PC-3 (cell line): ENCODE data around the gene TCF20. TPM values are rescaled to one million over a fixed set of nuclear protein-coding genes. Genes with fewer than 3 reads are reported as not detected.

Experiments
- ATAC-seq: fragments of 200-7000 bp; cut with Tn5 transposase; 2 replicates; pipeline ENCODE4 v1.9.1; 2020; ENCODE audit warnings: mild to moderate bottlenecking, moderate library complexity
- BruUV-seq: library from RNA; stranded (reverse); fragments of 400-500 nt; replicated peaks from 2 replicates; lab custom pipeline; 2021; lab: Mats Ljungman, UMichigan
- CTCF ChIA-PET: fragments of 300-600 bp; sonication (Branson Sonifier 250); formaldehyde crosslinking; loops from one replicate; lab custom pipeline; 2022; ENCODE audit warnings: antibody characterized with exemption; lab: Charles Lee
- POLR2A ChIA-PET: fragments of 300-600 bp; sonication (Branson Sonifier 250); formaldehyde crosslinking; loops from one replicate; lab custom pipeline; 2022; ENCODE audit warnings: antibody characterized with exemption; ENCODE audit not compliant: unreplicated experiment; lab: Charles Lee
- DNase-seq: peaks from one replicate; pipeline ENCODE4 v3.0.0-alpha.2; 2015
- H2AFZ ChIP-seq: fragments of 300-600 bp; sonication (generic); 2 replicates; pipeline ENCODE4 v1.6.0; 2016; ENCODE audit warnings: antibody characterized with exemption, low read length
- H3F3A ChIP-seq: fragments of 300-600 bp; sonication (generic); one replicate; pipeline ENCODE4 v1.6.0; 2017; ENCODE audit warnings: antibody characterized with exemption, low read length, control low read depth, mild to moderate bottlenecking; ENCODE audit not compliant: unreplicated experiment
- H3K27ac ChIP-seq: fragments of 300-600 bp; sonication (generic); 2 replicates; pipeline ENCODE4 v1.5.1; 2016; ENCODE audit warnings: mild to moderate bottlenecking, low read length
- H3K27me3 ChIP-seq: fragments of 300-600 bp; sonication (generic); 2 replicates; pipeline ENCODE4 v1.6.1; 2016; ENCODE audit warnings: low read length, mixed read lengths
- H3K36me3 ChIP-seq: fragments of 300-600 bp; sonication (generic); 2 replicates; pipeline ENCODE4 v1.6.1; 2016; ENCODE audit warnings: low read depth, mixed run types, low read length, mixed read lengths
- H3K4me1 ChIP-seq: fragments of 300-600 bp; sonication (generic); 2 replicates; pipeline ENCODE4 v1.5.1; 2016; ENCODE audit warnings: low read length; ENCODE audit not compliant: insufficient read depth
- H3K4me2 ChIP-seq: fragments of 300-600 bp; sonication (generic); 2 replicates; pipeline ENCODE4 v1.6.0; 2016; ENCODE audit warnings: low read length
- H3K4me3 ChIP-seq: fragments of 300-600 bp; sonication (generic); 2 replicates; pipeline ENCODE4 v1.5.1; 2016; ENCODE audit warnings: mild to moderate bottlenecking, low read length, mixed read lengths
- H3K79me2 ChIP-seq: fragments of 300-600 bp; sonication (generic); 2 replicates; pipeline ENCODE4 v1.6.1; 2017; ENCODE audit warnings: low read length, mixed read lengths
- H3K9ac ChIP-seq: fragments of 300-600 bp; sonication (generic); 2 replicates; pipeline ENCODE4 v1.6.0; 2016; ENCODE audit warnings: mild to moderate bottlenecking, low read length
- H3K9me2 ChIP-seq: fragments of 300-600 bp; sonication (generic); replicated peaks from 2 replicates; pipeline ENCODE4 v1.6.1; 2016; ENCODE audit warnings: mixed run types, low read length, mixed read lengths
- H3K9me3 ChIP-seq: fragments of 300-600 bp; sonication (generic); 2 replicates; pipeline ENCODE4 v1.6.1; 2016; ENCODE audit warnings: low read length, mixed read lengths
- H4K20me1 ChIP-seq: fragments of 300-600 bp; sonication (generic); 2 replicates; pipeline ENCODE4 v1.6.1; 2016; ENCODE audit warnings: low read length, mixed read lengths
- CTCF ChIP-seq: fragments of 300-600 bp; sonication (generic); conservative IDR thresholded peaks from 2 replicates; pipeline ENCODE4 v1.5.1; 2017; ENCODE audit warnings: antibody characterized with exemption, low read depth, mild to moderate bottlenecking, low read length
- EZH2 ChIP-seq: fragments of 300-600 bp; sonication (generic); IDR thresholded peaks from one replicate; pipeline ENCODE4 v1.6.1; 2017; ENCODE audit warnings: antibody characterized with exemption, mild to moderate bottlenecking, low read length; ENCODE audit not compliant: unreplicated experiment
- EZH2phosphoT487 ChIP-seq: fragments of 300-600 bp; sonication (generic); IDR thresholded peaks from 2 replicates; pipeline ENCODE4 v1.6.1; 2018; ENCODE audit warnings: mild to moderate bottlenecking, antibody characterized with exemption, low read length, borderline replicate concordance
- intact Hi-C: fragments of 100-400 bp; cut with micrococcal nuclease; formaldehyde crosslinking; loops from 2 replicates; pipeline ENCODE4 v1.9.0; 2023
- total RNA-seq: library from RNA; depleted of rRNA; stranded (reverse); fragments of >200 nt; gene quantifications from 2 replicates; pipeline ENCODE4 v1.2.3, GENCODE V29; 2014

Gene TCF20
- total RNA-seq, 1 experiment from 2014 or later, result 36.0 TPM

DNA sequence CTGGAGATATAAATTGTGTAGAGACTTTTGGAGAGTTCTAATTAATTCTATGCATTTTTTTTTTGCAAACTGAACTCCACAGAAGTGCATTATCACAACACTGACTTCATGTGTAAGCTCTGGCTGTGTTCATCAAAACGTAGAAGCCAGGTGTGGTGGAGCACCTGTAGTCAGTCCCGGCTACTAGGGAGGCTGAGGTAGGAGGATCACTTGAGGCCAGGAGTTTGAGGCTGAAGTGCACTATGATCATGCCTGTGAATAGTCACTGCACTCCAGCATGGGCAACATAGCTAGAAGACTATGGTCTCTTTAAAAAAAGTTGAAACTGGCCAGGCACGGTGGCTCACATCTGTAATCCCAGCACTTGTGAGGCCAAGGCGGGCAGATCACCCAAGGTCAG, 20.6 kb downstream of the TCF20 start:
- no peak for DNase-seq
- Histone ChIP-seq H3K27ac (no peak overlapping the region), H2AFZ (no peak overlapping the region), H3K27me3 (no peaks in the 10 kb centered on the region), H3F3A (no peaks in the 10 kb centered on the region), H3K9me3 (no peaks in the 10 kb centered on the region), H4K20me1 (no peaks in the 10 kb centered on the region), H3K36me3 (no peaks in the 10 kb centered on the region), H3K9ac (no peak overlapping the region), H3K79me2 (peaks cover 72% of the 10 kb centered on the region), H3K4me3 (no peak overlapping the region), H3K4me1 (no peaks in the 10 kb centered on the region), H3K4me2 (no peak overlapping the region), H3K9me2 (no peaks in the 10 kb centered on the region)
- intact Hi-C loops, result no loop called here
- BruUV-seq, result no TSS peak
- ATAC-seq, result no peak
- CTCF ChIA-PET, result no interaction called here
- POLR2A ChIA-PET, result no interaction called here
- TF ChIP-seq CTCF (no peak), EZH2phosphoT487 (no peak), EZH2 (no peak)

- peaks cover 71% of the 10 kb centered on the region for H3K79me2 ChIP-seq
Observed at GRCh38 chr22:42248995-42249394, 21.5 kb downstream of the TCF20 start.

More at GRCh38 chr22:42248995-42249394, 21.5 kb downstream of the TCF20 start:
- Histone ChIP-seq H3K9ac (no peak overlapping the region), H2AFZ (no peak overlapping the region), H3K36me3 (no peaks in the 10 kb centered on the region), H3K4me2 (no peak overlapping the region), H3K9me2 (no peaks in the 10 kb centered on the region), H3K27me3 (no peaks in the 10 kb centered on the region), H3K9me3 (no peaks in the 10 kb centered on the region), H3K27ac (no peak overlapping the region), H3K4me3 (no peak overlapping the region), H3K4me1 (no peaks in the 10 kb centered on the region), H4K20me1 (no peaks in the 10 kb centered on the region), H3F3A (no peaks in the 10 kb centered on the region)
- CTCF ChIA-PET, result no interaction called here
- TF ChIP-seq EZH2 (no peak), EZH2phosphoT487 (no peak), CTCF (no peak)
- ATAC-seq (no peak), DNase-seq (no peak)
- intact Hi-C loops, result no loop called here
- POLR2A ChIA-PET, result no interaction called here
- TSS peak; percentile 12 for BruUV-seq
